ENCODE data around the gene SUPT20HL1.

Gene SUPT20HL1

GRCh38 chrX:24391389-24391788 is 30.9 kb downstream of the SUPT20HL1 start:
- Histone ChIP-seq H3K27ac (no peak overlapping the region), H3K27me3 (replicated peaks) (no peaks in the 10 kb centered on the region), H3K4me3 (ENCODE audit: low read depth, low read length) (no peak overlapping the region), H3K36me3 (replicated peaks) (no peaks in the 10 kb centered on the region)
- DNase-seq = no peak
- no peak for TF ChIP-seq CTCF (IDR thresholded peaks at IDR 0.05; ENCODE audit: low read depth, low read length, missing control alignments)
- in situ Hi-C loops (cut with HindIII; ENCODE audit: low pct_ligation_motif_present, low sequenced_read_pairs) = no loop called here

GRCh38 chrX:24391843-24392242 is 31.4 kb downstream of the SUPT20HL1 start:
- DNase-seq = no peak

GRCh38 chrX:24392709-24393108 is 32.3 kb downstream of the SUPT20HL1 start:
- no peaks in the 10 kb centered on the region for H3K27me3 ChIP-seq (replicated peaks)
- no peak overlapping the region for H3K4me3 ChIP-seq (ENCODE audit: low read depth, low read length)
- TF ChIP-seq CTCF (IDR thresholded peaks at IDR 0.05; ENCODE audit: low read depth, low read length, missing control alignments) = no peak
- in situ Hi-C loops (cut with HindIII; ENCODE audit: low pct_ligation_motif_present, low sequenced_read_pairs) = no loop called here
- no peak for DNase-seq
- no peaks in the 10 kb centered on the region for H3K36me3 ChIP-seq (replicated peaks)
- no peak overlapping the region for H3K27ac ChIP-seq

More at GRCh38 chrX:24391843-24392242, 31.4 kb downstream of the SUPT20HL1 start:
- TF ChIP-seq CTCF (IDR thresholded peaks at IDR 0.05; ENCODE audit: low read depth, low read length, missing control alignments) = no peak
- Histone ChIP-seq H3K4me3 (ENCODE audit: low read depth, low read length) (no peak overlapping the region), H3K27me3 (replicated peaks) (no peaks in the 10 kb centered on the region), H3K27ac (no peak overlapping the region), H3K36me3 (replicated peaks) (no peaks in the 10 kb centered on the region)
- in situ Hi-C loops (cut with HindIII; ENCODE audit: low pct_ligation_motif_present, low sequenced_read_pairs) = no loop called here

GRCh38 chrX:24395775-24396174 is 35.3 kb downstream of the SUPT20HL1 start:
- DNase-seq = peak; percentile 79
- in situ Hi-C loops (cut with HindIII; ENCODE audit: low pct_ligation_motif_present, low sequenced_read_pairs) = no loop called here
- TF ChIP-seq CTCF (IDR thresholded peaks at IDR 0.05; ENCODE audit: low read depth, low read length, missing control alignments) = peak; percentile 76
- H3K27me3 ChIP-seq (replicated peaks) = no peaks in the 10 kb centered on the region
- H3K36me3 ChIP-seq (replicated peaks) = no peaks in the 10 kb centered on the region
- H3K27ac ChIP-seq = no peak overlapping the region
- H3K4me3 ChIP-seq (ENCODE audit: low read depth, low read length) = no peak overlapping the region

GRCh38 chrX:24396236-24396930 is 35.9 kb downstream of the SUPT20HL1 start:
- in situ Hi-C loops (cut with HindIII; ENCODE audit: low pct_ligation_motif_present, low sequenced_read_pairs) = no loop called here
- TF ChIP-seq CTCF (IDR thresholded peaks at IDR 0.05; ENCODE audit: low read depth, low read length, missing control alignments) = no peak
- H3K27me3 ChIP-seq (replicated peaks) = no peaks in the 10 kb centered on the region
- H3K36me3 ChIP-seq (replicated peaks) = no peaks in the 10 kb centered on the region
- peak; percentile 27 for DNase-seq
- no peak overlapping the region for H3K4me3 ChIP-seq (ENCODE audit: low read depth, low read length)
- no peak overlapping the region for H3K27ac ChIP-seq

GRCh38 chrX:24396931-24397279 is 36.5 kb downstream of the SUPT20HL1 start:
- H3K27me3 ChIP-seq (replicated peaks) = no peaks in the 10 kb centered on the region
- no peak for DNase-seq
- no peak overlapping the region for H3K4me3 ChIP-seq (ENCODE audit: low read depth, low read length)
- no peak for TF ChIP-seq CTCF (IDR thresholded peaks at IDR 0.05; ENCODE audit: low read depth, low read length, missing control alignments)
- in situ Hi-C loops (cut with HindIII; ENCODE audit: low pct_ligation_motif_present, low sequenced_read_pairs) = no loop called here
- H3K36me3 ChIP-seq (replicated peaks) = no peaks in the 10 kb centered on the region
- no peak overlapping the region for H3K27ac ChIP-seq
